Gastroesophageal sphincter (tissue), 3 donors: ENCODE measurements around the gene R3HDM2.

ENCODE experiments used
- EP300 ChIP-seq: sonication (generic); formaldehyde crosslinking; IDR thresholded peaks from one replicate; pipeline ENCODE4 v1.6.1; 2017; ENCODE audit warnings: antibody characterized with exemption, mild to moderate bottlenecking
- POLR2A ChIP-seq, 2 donors: fragments of 450-650 bp; IDR thresholded peaks; one replicate each; pipeline ENCODE4 v1.6.1; 2017; ENCODE audit warnings: antibody characterized with exemption in 2 of 2, mild to moderate bottlenecking in 2 of 2, moderate library complexity in 1 of 2
- TF ChIP-seq, protein P1 (sequence below), 4 experiments: fragments of 200-600 bp in 2 of 4; fragments of 450-650 bp in 2 of 4; sonication (generic) in 1 of 4; IDR thresholded peaks; one replicate each; pipeline ENCODE4 v1.5.1; 2017 to 2019; ENCODE audit warnings: antibody characterized with exemption in 4 of 4, mild to moderate bottlenecking in 2 of 4, moderate library complexity in 2 of 4

DNA sequence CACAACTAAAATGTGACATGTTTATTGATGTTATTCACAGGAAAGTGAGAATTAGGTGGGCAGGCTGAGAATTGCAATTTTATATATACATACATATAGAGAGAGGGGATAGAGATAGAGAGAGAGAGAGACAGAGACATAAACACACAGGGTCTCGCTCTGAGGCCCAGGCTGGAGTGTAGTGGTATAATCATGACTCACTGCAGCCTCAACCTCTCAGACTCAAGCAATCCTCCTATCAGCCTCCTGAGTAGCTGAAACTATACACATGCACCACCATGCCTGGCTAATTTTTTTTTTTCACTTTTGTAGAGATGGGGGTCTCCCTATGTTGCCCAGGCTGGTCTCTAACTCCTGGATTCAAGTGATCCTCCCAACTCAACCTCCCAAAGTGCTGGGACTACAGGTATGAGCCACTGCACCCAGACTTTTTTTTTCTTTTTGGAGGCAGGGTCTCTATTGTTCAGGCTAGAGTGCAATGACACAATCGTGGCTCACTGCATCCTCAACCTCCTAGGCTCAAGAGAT is 49.1 kb downstream of the R3HDM2 start:
- TF ChIP-seq, protein P1, sequence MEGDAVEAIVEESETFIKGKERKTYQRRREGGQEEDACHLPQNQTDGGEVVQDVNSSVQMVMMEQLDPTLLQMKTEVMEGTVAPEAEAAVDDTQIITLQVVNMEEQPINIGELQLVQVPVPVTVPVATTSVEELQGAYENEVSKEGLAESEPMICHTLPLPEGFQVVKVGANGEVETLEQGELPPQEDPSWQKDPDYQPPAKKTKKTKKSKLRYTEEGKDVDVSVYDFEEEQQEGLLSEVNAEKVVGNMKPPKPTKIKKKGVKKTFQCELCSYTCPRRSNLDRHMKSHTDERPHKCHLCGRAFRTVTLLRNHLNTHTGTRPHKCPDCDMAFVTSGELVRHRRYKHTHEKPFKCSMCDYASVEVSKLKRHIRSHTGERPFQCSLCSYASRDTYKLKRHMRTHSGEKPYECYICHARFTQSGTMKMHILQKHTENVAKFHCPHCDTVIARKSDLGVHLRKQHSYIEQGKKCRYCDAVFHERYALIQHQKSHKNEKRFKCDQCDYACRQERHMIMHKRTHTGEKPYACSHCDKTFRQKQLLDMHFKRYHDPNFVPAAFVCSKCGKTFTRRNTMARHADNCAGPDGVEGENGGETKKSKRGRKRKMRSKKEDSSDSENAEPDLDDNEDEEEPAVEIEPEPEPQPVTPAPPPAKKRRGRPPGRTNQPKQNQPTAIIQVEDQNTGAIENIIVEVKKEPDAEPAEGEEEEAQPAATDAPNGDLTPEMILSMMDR (IDR thresholded peaks at IDR 0.05) = no peak
- TF ChIP-seq POLR2A (IDR thresholded peaks at IDR 0.05) = no peak
- no peak for TF ChIP-seq EP300
